Neural cell (in vitro differentiated cells): ENCODE measurements around the gene LRBA.

Experiments
- EP300 ChIP-seq: fragments of 450-650 bp; conservative IDR thresholded peaks from 2 replicates; pipeline ENCODE4 v1.6.1; 2014; ENCODE audit warnings: antibody characterized with exemption, mild to moderate bottlenecking, moderate library complexity; ENCODE audit not compliant: poor library complexity, severe bottlenecking
- EZH2 ChIP-seq: fragments of 200-600, 300-800 bp; shearing (Covaris generic), sonication (generic); IDR thresholded peaks from 2 replicates; pipeline ENCODE4 v1.6.1; 2014; ENCODE audit warnings: antibody characterized with exemption, low read length, borderline replicate concordance, mild to moderate bottlenecking; ENCODE audit not compliant: insufficient read depth, poor library complexity, severe bottlenecking
- MXI1 ChIP-seq: fragments of 450-650 bp; conservative IDR thresholded peaks from 2 replicates; pipeline ENCODE4 v1.6.1; 2014; ENCODE audit warnings: antibody characterized with exemption, mild to moderate bottlenecking; ENCODE audit not compliant: poor library complexity, severe bottlenecking
- POLR2AphosphoS5 ChIP-seq: IDR thresholded peaks from 2 replicates; pipeline ENCODE4 v1.6.1; 2012
- RAD21 ChIP-seq: fragments of 450-650 bp; conservative IDR thresholded peaks from 2 replicates; pipeline ENCODE4 v1.6.1; 2014; ENCODE audit warnings: antibody characterized with exemption, mild to moderate bottlenecking, moderate library complexity
- REST ChIP-seq: IDR thresholded peaks from 2 replicates; pipeline ENCODE4 v1.6.1; 2012; ENCODE audit warnings: borderline replicate concordance
- SMC3 ChIP-seq: fragments of 450-650 bp; conservative IDR thresholded peaks from 2 replicates; pipeline ENCODE4 v1.6.1; 2014; ENCODE audit warnings: antibody characterized with exemption, mild to moderate bottlenecking, moderate library complexity; ENCODE audit not compliant: poor library complexity
- TAF1 ChIP-seq: IDR thresholded peaks from 2 replicates; pipeline ENCODE4 v1.6.1; 2012; ENCODE audit warnings: low read depth
- TF ChIP-seq, protein P1 (sequence below): fragments of 450-650 bp; IDR thresholded peaks from 2 replicates; pipeline ENCODE4 v1.5.1; 2014; ENCODE audit warnings: antibody characterized with exemption, mild to moderate bottlenecking, moderate library complexity; ENCODE audit not compliant: poor library complexity, severe bottlenecking

DNA sequence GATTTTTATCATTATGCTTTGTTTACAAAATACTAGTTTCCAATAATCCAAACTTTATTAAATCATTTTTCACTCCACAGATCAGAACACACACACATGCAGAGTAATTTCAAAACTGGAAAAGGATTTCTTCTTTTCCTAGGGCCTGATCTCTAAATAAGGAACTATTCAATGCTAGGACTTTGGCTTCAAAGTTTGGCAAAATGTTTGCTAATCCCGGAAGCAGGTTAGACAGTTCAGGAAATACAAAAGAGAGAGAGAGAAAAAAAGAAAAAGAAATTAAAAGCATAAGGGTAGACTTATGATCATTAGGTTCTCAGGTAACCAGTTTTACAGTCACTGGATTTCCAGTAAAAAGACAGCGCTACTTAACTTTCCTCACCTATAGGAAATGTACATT lies 725.9 kb downstream of the LRBA start:
- TF ChIP-seq, protein P1, sequence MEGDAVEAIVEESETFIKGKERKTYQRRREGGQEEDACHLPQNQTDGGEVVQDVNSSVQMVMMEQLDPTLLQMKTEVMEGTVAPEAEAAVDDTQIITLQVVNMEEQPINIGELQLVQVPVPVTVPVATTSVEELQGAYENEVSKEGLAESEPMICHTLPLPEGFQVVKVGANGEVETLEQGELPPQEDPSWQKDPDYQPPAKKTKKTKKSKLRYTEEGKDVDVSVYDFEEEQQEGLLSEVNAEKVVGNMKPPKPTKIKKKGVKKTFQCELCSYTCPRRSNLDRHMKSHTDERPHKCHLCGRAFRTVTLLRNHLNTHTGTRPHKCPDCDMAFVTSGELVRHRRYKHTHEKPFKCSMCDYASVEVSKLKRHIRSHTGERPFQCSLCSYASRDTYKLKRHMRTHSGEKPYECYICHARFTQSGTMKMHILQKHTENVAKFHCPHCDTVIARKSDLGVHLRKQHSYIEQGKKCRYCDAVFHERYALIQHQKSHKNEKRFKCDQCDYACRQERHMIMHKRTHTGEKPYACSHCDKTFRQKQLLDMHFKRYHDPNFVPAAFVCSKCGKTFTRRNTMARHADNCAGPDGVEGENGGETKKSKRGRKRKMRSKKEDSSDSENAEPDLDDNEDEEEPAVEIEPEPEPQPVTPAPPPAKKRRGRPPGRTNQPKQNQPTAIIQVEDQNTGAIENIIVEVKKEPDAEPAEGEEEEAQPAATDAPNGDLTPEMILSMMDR, result no peak
- TF ChIP-seq SMC3 (no peak), POLR2AphosphoS5 (no peak), EP300 (no peak), EZH2 (no peak), RAD21 (no peak), TAF1 (no peak), REST (no peak), MXI1 (no peak)
